ENCODE data around the gene HOOK2. TPM values are rescaled to one million over a fixed set of nuclear protein-coding genes. Genes with fewer than 3 reads are reported as not detected.
A peak's percentile ranks its signal among the peaks of the same experiment; 100 is the strongest.
"Not testable (repeated sequence)": the region's sequence is repeated elsewhere in the genome, so short reads cannot be mapped to it uniquely, and the experiment has no call there.

The HOOK2 gene
- total and polyA plus RNA-seq, 5 donors from 2014 or later: 0.24 to 16.9 (median 1.9) TPM

- DNase-seq (peak; percentile 70 to 94 (median 90)), ATAC-seq (ENCODE audit: low read depth in 2 of 2) (peak; percentile 85 to 88)
- Histone ChIP-seq H3K9me3 (ENCODE audit: control insufficient read depth in 2 of 2, low read length in 2 of 2) (no peaks in the 10 kb centered on the region), H3K27me3 (ENCODE audit: control insufficient read depth, insufficient read depth, low read length) (no peaks in the 10 kb centered on the region), H3K36me3 (ENCODE audit: control insufficient read depth, insufficient read depth, low read length) (peaks cover 10% of the 10 kb centered on the region), H3K27ac (ENCODE audit: insufficient read depth, low read length, poor library complexity, severe bottlenecking) (peak within 1 kb of the TSS; percentile 89), H3K4me3 (ENCODE audit: low read depth, low read length) (peak within 1 kb of the TSS; percentile 94), H3K4me1 (ENCODE audit: control insufficient read depth, insufficient read depth, low read length, poor library complexity, severe bottlenecking) (peaks cover 44% of the 10 kb centered on the region)
- peak within 1 kb of the TSS; percentile 94 to 99 (median 97) for H3K27ac Mint-ChIP-seq
- H3K27me3 Mint-ChIP-seq: no peaks in the 10 kb centered on the region
- H3K4me3 Mint-ChIP-seq: peak within 1 kb of the TSS; percentile 91 to 100 (median 98)
- H3K4me1 Mint-ChIP-seq: peaks cover 5 to 54% (median 33%) of the 10 kb centered on the region in 4 donors
- H3K9me3 Mint-ChIP-seq: no peaks in the 10 kb centered on the region
- H3K36me3 Mint-ChIP-seq: peaks cover 15% of the 10 kb centered on the region
Observed at GRCh38 chr19:12736995-12737834, 38.1 kb downstream of the HOOK2 start, which contains the start of gene GET3. Gene GET3, plus strand, starts transcription at chr19:12737497. Its CDS starts 9 bp downstream, at chr19:12737506.

GRCh38 chr19:12733369-12734214 is 41.8 kb downstream of the HOOK2 start:
- peak overlapping the region; percentile 93 for H3K27ac ChIP-seq (ENCODE audit: insufficient read depth, low read length, poor library complexity, severe bottlenecking)
- H3K27ac Mint-ChIP-seq: peak overlapping the region; percentile 20 to 97 (median 90)
- no peak for ATAC-seq (ENCODE audit: low read depth in 2 of 2)
- H3K27me3 ChIP-seq (ENCODE audit: control insufficient read depth, insufficient read depth, low read length): no peaks in the 10 kb centered on the region
- H3K27me3 Mint-ChIP-seq: peaks cover 5% of the 10 kb centered on the region
- H3K9me3 Mint-ChIP-seq: no peaks in the 10 kb centered on the region
- peaks cover 25% of the 10 kb centered on the region for H3K36me3 Mint-ChIP-seq
- peaks cover 5 to 74% (median 36%) of the 10 kb centered on the region in 4 donors for H3K4me1 Mint-ChIP-seq
- H3K9me3 ChIP-seq (ENCODE audit: control insufficient read depth in 2 of 2, low read length in 2 of 2): no peaks in the 10 kb centered on the region
- H3K4me1 ChIP-seq (ENCODE audit: control insufficient read depth, insufficient read depth, low read length, poor library complexity, severe bottlenecking): peaks cover 53% of the 10 kb centered on the region
- peak overlapping the region; percentile 99 for H3K4me3 ChIP-seq (ENCODE audit: low read depth, low read length)
- H3K4me3 Mint-ChIP-seq: peak overlapping the region; percentile 88 to 100 (median 94)
- peak in 2 of 3 donors; percentile 29 to 73 for DNase-seq
- H3K36me3 ChIP-seq (ENCODE audit: control insufficient read depth, insufficient read depth, low read length): peaks cover 21% of the 10 kb centered on the region

- Histone ChIP-seq H3K36me3 (ENCODE audit: control insufficient read depth, insufficient read depth, low read length) (peaks cover 26% of the 10 kb centered on the region), H3K27ac (ENCODE audit: insufficient read depth, low read length, poor library complexity, severe bottlenecking) (no peak overlapping the region), H3K27me3 (ENCODE audit: control insufficient read depth, insufficient read depth, low read length) (no peaks in the 10 kb centered on the region), H3K4me3 (ENCODE audit: low read depth, low read length) (no peak overlapping the region), H3K4me1 (ENCODE audit: control insufficient read depth, insufficient read depth, low read length, poor library complexity, severe bottlenecking) (peaks cover 34% of the 10 kb centered on the region), H3K9me3 (ENCODE audit: control insufficient read depth in 2 of 2, low read length in 2 of 2) (no peaks in the 10 kb centered on the region)
- Mint-ChIP-seq H3K36me3 (peaks cover 25% of the 10 kb centered on the region), H3K27ac (no peak overlapping the region), H3K27me3 (peaks cover 5% of the 10 kb centered on the region), H3K4me1 (peaks cover 9 to 54% (median 24%) of the 10 kb centered on the region in 4 donors), H3K4me3 (peak overlapping the region in 2 of 4 donors; percentile 21 to 88), H3K9me3 (no peaks in the 10 kb centered on the region)
- no peak for ATAC-seq (ENCODE audit: low read depth in 2 of 2)
- no peak for DNase-seq
Observed at GRCh38 chr19:12731337-12731736, 44.0 kb downstream of the HOOK2 start.

- H3K9me3 Mint-ChIP-seq: no peaks in the 10 kb centered on the region
- DNase-seq: no peak
- H3K27ac Mint-ChIP-seq: no peak overlapping the region
Observed at GRCh38 chr19:12730064-12730463, 45.3 kb downstream of the HOOK2 start.

GRCh38 chr19:12727745-12728433 is 47.5 kb downstream of the HOOK2 start:
- H3K27ac Mint-ChIP-seq: no peak overlapping the region
- peaks cover 5% of the 10 kb centered on the region for H3K27me3 Mint-ChIP-seq
- Histone ChIP-seq H3K4me1 (ENCODE audit: control insufficient read depth, insufficient read depth, low read length, poor library complexity, severe bottlenecking) (peaks cover 28% of the 10 kb centered on the region), H3K4me3 (ENCODE audit: low read depth, low read length) (no peak overlapping the region), H3K27ac (ENCODE audit: insufficient read depth, low read length, poor library complexity, severe bottlenecking) (no peak overlapping the region), H3K9me3 (ENCODE audit: control insufficient read depth in 2 of 2, low read length in 2 of 2) (no peaks in the 10 kb centered on the region), H3K36me3 (ENCODE audit: control insufficient read depth, insufficient read depth, low read length) (peaks cover 26% of the 10 kb centered on the region), H3K27me3 (ENCODE audit: control insufficient read depth, insufficient read depth, low read length) (no peaks in the 10 kb centered on the region)
- DNase-seq (no peak), ATAC-seq (ENCODE audit: low read depth in 2 of 2) (no peak)
- peak overlapping the region in 1 of 4 donors; percentile 88 for H3K4me3 Mint-ChIP-seq
- H3K36me3 Mint-ChIP-seq: peaks cover 25% of the 10 kb centered on the region
- H3K4me1 Mint-ChIP-seq: peaks cover 9 to 51% (median 26%) of the 10 kb centered on the region in 4 donors
- no peaks in the 10 kb centered on the region for H3K9me3 Mint-ChIP-seq

More at GRCh38 chr19:12730064-12730463, 45.3 kb downstream of the HOOK2 start:
- no peaks in the 10 kb centered on the region for H3K27me3 ChIP-seq (ENCODE audit: control insufficient read depth, insufficient read depth, low read length)
- ATAC-seq (ENCODE audit: low read depth in 2 of 2): no peak
- peaks cover 5% of the 10 kb centered on the region for H3K27me3 Mint-ChIP-seq
- no peak overlapping the region for H3K4me3 ChIP-seq (ENCODE audit: low read depth, low read length)
- H3K27ac ChIP-seq (ENCODE audit: insufficient read depth, low read length, poor library complexity, severe bottlenecking): no peak overlapping the region
- peaks cover 10 to 48% (median 24%) of the 10 kb centered on the region in 4 donors for H3K4me1 Mint-ChIP-seq
- peak overlapping the region in 3 of 4 donors; percentile 21 to 88 (median 33) for H3K4me3 Mint-ChIP-seq
- H3K36me3 Mint-ChIP-seq: peaks cover 25% of the 10 kb centered on the region
- H3K9me3 ChIP-seq (ENCODE audit: control insufficient read depth in 2 of 2, low read length in 2 of 2): no peaks in the 10 kb centered on the region
- H3K4me1 ChIP-seq (ENCODE audit: control insufficient read depth, insufficient read depth, low read length, poor library complexity, severe bottlenecking): peaks cover 31% of the 10 kb centered on the region
- H3K36me3 ChIP-seq (ENCODE audit: control insufficient read depth, insufficient read depth, low read length): peaks cover 26% of the 10 kb centered on the region

GRCh38 chr19:12726988-12727316 is 48.4 kb downstream of the HOOK2 start:
- no peak overlapping the region for H3K4me3 ChIP-seq (ENCODE audit: low read depth, low read length)
- ATAC-seq (ENCODE audit: low read depth in 2 of 2) (no peak), DNase-seq (no peak)
- peaks cover 23% of the 10 kb centered on the region for H3K4me1 ChIP-seq (ENCODE audit: control insufficient read depth, insufficient read depth, low read length, poor library complexity, severe bottlenecking)
- H3K4me1 Mint-ChIP-seq: peaks cover 9 to 46% (median 28%) of the 10 kb centered on the region in 4 donors
- H3K27ac ChIP-seq (ENCODE audit: insufficient read depth, low read length, poor library complexity, severe bottlenecking): no peak overlapping the region
- peaks cover 0 to 3% (median 0%) of the 10 kb centered on the region in 7 donors for H3K9me3 Mint-ChIP-seq
- H3K36me3 ChIP-seq (ENCODE audit: control insufficient read depth, insufficient read depth, low read length): peaks cover 23% of the 10 kb centered on the region
- H3K27ac Mint-ChIP-seq: no peak overlapping the region
- no peaks in the 10 kb centered on the region for H3K9me3 ChIP-seq (ENCODE audit: control insufficient read depth in 2 of 2, low read length in 2 of 2)
- peaks cover 12% of the 10 kb centered on the region for H3K27me3 Mint-ChIP-seq
- H3K27me3 ChIP-seq (ENCODE audit: control insufficient read depth, insufficient read depth, low read length): no peaks in the 10 kb centered on the region
- H3K4me3 Mint-ChIP-seq: peak overlapping the region in 1 of 4 donors; percentile 86
- peaks cover 21% of the 10 kb centered on the region for H3K36me3 Mint-ChIP-seq

GRCh38 chr19:12725612-12726011 is 49.7 kb downstream of the HOOK2 start:
- H3K9me3 Mint-ChIP-seq; H3K27ac Mint-ChIP-seq; ATAC-seq (ENCODE audit: low read depth in 2 of 2); H3K4me3 ChIP-seq (ENCODE audit: low read depth, low read length); H3K9me3 ChIP-seq (ENCODE audit: control insufficient read depth in 2 of 2, low read length in 2 of 2); DNase-seq; H3K27me3 ChIP-seq (ENCODE audit: control insufficient read depth, insufficient read depth, low read length); H3K27ac ChIP-seq (ENCODE audit: insufficient read depth, low read length, poor library complexity, severe bottlenecking): not testable (repeated sequence)
- peaks cover 16% of the 10 kb centered on the region for H3K36me3 ChIP-seq (ENCODE audit: control insufficient read depth, insufficient read depth, low read length)
- peaks cover 19% of the 10 kb centered on the region for H3K36me3 Mint-ChIP-seq
- peak overlapping the region in 2 of 4 donors; percentile 60 to 86 for H3K4me3 Mint-ChIP-seq
- H3K4me1 Mint-ChIP-seq: peaks cover 9 to 41% (median 35%) of the 10 kb centered on the region in 4 donors
- H3K4me1 ChIP-seq (ENCODE audit: control insufficient read depth, insufficient read depth, low read length, poor library complexity, severe bottlenecking): peaks cover 30% of the 10 kb centered on the region
- H3K27me3 Mint-ChIP-seq: peaks cover 12% of the 10 kb centered on the region

Measured in CD4-positive, CD25-positive, alpha-beta regulatory T cell (primary cell).